Activated T-helper 1 cell treated with anti-CD3 and anti-CD28 coated beads, Interleukin-12 subunit alpha, Interleukin-12 subunit beta, Interleukin-2, Interleukin-4 antibody, amounts not matched to agents 30 ng/mL and 10 ng/mL and 1 ng/mL, durations not matched to agents 14 hours and 24 hours and 36 hours (primary cell): ENCODE measurements around the gene ARHGAP10. TPM values are rescaled to one million over a fixed set of nuclear protein-coding genes. Genes with fewer than 3 reads are reported as not detected.

Experiments
- DNase-seq: peaks from one replicate; pipeline ENCODE4 v3.0.0; 2021; ENCODE audit warnings: low spot score
- H3K27ac Mint-ChIP-seq: one replicate; pipeline ENCODE4 v1.8.0; 2021; ENCODE audit warnings: mild to moderate bottlenecking, mixed read lengths
- H3K27me3 Mint-ChIP-seq: one replicate; pipeline ENCODE4 v1.8.0; 2022; ENCODE audit warnings: mild to moderate bottlenecking, moderate library complexity, mixed read lengths; ENCODE audit not compliant: insufficient read depth
- H3K36me3 Mint-ChIP-seq: one replicate; pipeline ENCODE4 v1.8.0; 2021; ENCODE audit warnings: low read depth, mixed read lengths
- H3K4me1 Mint-ChIP-seq: one replicate; pipeline ENCODE4 v1.8.0; 2021; ENCODE audit warnings: low read depth, mixed read lengths
- H3K4me3 Mint-ChIP-seq: one replicate; pipeline ENCODE4 v1.8.0; 2021; ENCODE audit warnings: mild to moderate bottlenecking, moderate library complexity, mixed read lengths
- H3K9me3 Mint-ChIP-seq: one replicate; pipeline ENCODE4 v1.8.0; 2021; ENCODE audit warnings: mixed read lengths
- intact Hi-C: fragments of 100-400 bp; cut with micrococcal nuclease; formaldehyde crosslinking; loops from one replicate; pipeline ENCODE4 v1.15.1; 2024
- total RNA-seq: library from RNA; stranded (reverse); gene quantifications from 2 replicates; pipeline ENCODE4 v1.2.3, GENCODE V29; 2022

Gene ARHGAP10
- total RNA-seq, result 7.4 and 8.6 TPM in 2 replicates

GRCh38 chr4:147731580-147732517, at the start of gene ARHGAP10:
ARHGAP10 (plus strand) TSS chr4:147732088; CDS start chr4:147732302, 214 bp downstream.
- peak within 1 kb of the TSS; percentile 93 for H3K4me3 Mint-ChIP-seq
- peak; percentile 49 for DNase-seq
- intact Hi-C loops, result loop anchor here (1.0 to 5.0 kb wide), 9 partner anchors 23 to 710 kb away; partner anchors contain the start of genes NR3C2, PRMT9 and TMEM184C
- H3K36me3 Mint-ChIP-seq, result peaks cover 2% of the 10 kb centered on the region
- peaks cover 37% of the 10 kb centered on the region for H3K27me3 Mint-ChIP-seq
- H3K4me1 Mint-ChIP-seq, result peaks cover 45% of the 10 kb centered on the region
- no peaks in the 10 kb centered on the region for H3K9me3 Mint-ChIP-seq
- peak within 1 kb of the TSS; percentile 84 for H3K27ac Mint-ChIP-seq

- H3K27ac Mint-ChIP-seq, result peak overlapping the region; percentile 90
- H3K4me3 Mint-ChIP-seq, result peak overlapping the region; percentile 92
- peaks cover 30% of the 10 kb centered on the region for H3K4me1 Mint-ChIP-seq
- no peak for DNase-seq
- peaks cover 7% of the 10 kb centered on the region for H3K27me3 Mint-ChIP-seq
- H3K36me3 Mint-ChIP-seq, result peaks cover 9% of the 10 kb centered on the region
- no peaks in the 10 kb centered on the region for H3K9me3 Mint-ChIP-seq
- intact Hi-C loops, result loop anchor here (5.0 to 10.0 kb wide), 2 partner anchors 168 to 760 kb away; partner anchors contain the start of gene NR3C2
These were observed 49.1 kb upstream of the ARHGAP10 start for GRCh38 chr4:147682755-147683154.

GRCh38 chr4:147683188-147683591, 48.7 kb upstream of the ARHGAP10 start:
- peak overlapping the region; percentile 90 for H3K27ac Mint-ChIP-seq
- H3K27me3 Mint-ChIP-seq, result peaks cover 7% of the 10 kb centered on the region
- intact Hi-C loops, result loop anchor here (5.0 to 10.0 kb wide), 2 partner anchors 168 to 759 kb away; partner anchors contain the start of gene NR3C2
- H3K9me3 Mint-ChIP-seq, result no peaks in the 10 kb centered on the region
- DNase-seq, result no peak
- peak overlapping the region; percentile 92 for H3K4me3 Mint-ChIP-seq
- peaks cover 30% of the 10 kb centered on the region for H3K4me1 Mint-ChIP-seq
- peaks cover 9% of the 10 kb centered on the region for H3K36me3 Mint-ChIP-seq

GRCh38 chr4:147683717-147684700, 47.9 kb upstream of the ARHGAP10 start, which contains the start of gene PRMT9:
PRMT9 (minus strand) TSS chr4:147684163; CDS start chr4:147683987, 176 bp downstream.
- H3K27me3 Mint-ChIP-seq, result peaks cover 9% of the 10 kb centered on the region
- H3K36me3 Mint-ChIP-seq, result peaks cover 8% of the 10 kb centered on the region
- H3K9me3 Mint-ChIP-seq, result no peaks in the 10 kb centered on the region
- H3K4me1 Mint-ChIP-seq, result peaks cover 30% of the 10 kb centered on the region
- peak within 1 kb of the TSS; percentile 92 for H3K27ac Mint-ChIP-seq
- H3K4me3 Mint-ChIP-seq, result peak within 1 kb of the TSS; percentile 92
- intact Hi-C loops, result loop anchor here (1.0 to 10.0 kb wide), 7 partner anchors 25 to 758 kb away; partner anchors contain the start of genes ARHGAP10, NR3C2 and TMEM184C
- peak; percentile 85 for DNase-seq

- no peak for DNase-seq
- no peaks in the 10 kb centered on the region for H3K36me3 Mint-ChIP-seq
- H3K9me3 Mint-ChIP-seq, result no peaks in the 10 kb centered on the region
- no peak overlapping the region for H3K4me3 Mint-ChIP-seq
- H3K27ac Mint-ChIP-seq, result no peak overlapping the region
- peaks cover 23% of the 10 kb centered on the region for H3K27me3 Mint-ChIP-seq
- peaks cover 10% of the 10 kb centered on the region for H3K4me1 Mint-ChIP-seq
- intact Hi-C loops, result loop anchor here (10.0 kb wide), 1 partner anchor 174 kb away; no protein-coding TSS in a partner anchor
These were observed 42.8 kb upstream of the ARHGAP10 start for GRCh38 chr4:147689067-147689466.

GRCh38 chr4:147691820-147692219, 40.1 kb upstream of the ARHGAP10 start:
- H3K36me3 Mint-ChIP-seq, result no peaks in the 10 kb centered on the region
- no peaks in the 10 kb centered on the region for H3K9me3 Mint-ChIP-seq

GRCh38 chr4:147693218-147693617, 38.7 kb upstream of the ARHGAP10 start:
- H3K4me1 Mint-ChIP-seq, result no peaks in the 10 kb centered on the region
- peaks cover 21% of the 10 kb centered on the region for H3K27me3 Mint-ChIP-seq
- no peaks in the 10 kb centered on the region for H3K36me3 Mint-ChIP-seq
- no peak for DNase-seq
- intact Hi-C loops, result no loop called here
- no peak overlapping the region for H3K4me3 Mint-ChIP-seq
- no peak overlapping the region for H3K27ac Mint-ChIP-seq
- H3K9me3 Mint-ChIP-seq, result no peaks in the 10 kb centered on the region

More at GRCh38 chr4:147691820-147692219, 40.1 kb upstream of the ARHGAP10 start:
- Mint-ChIP-seq H3K27ac (no peak overlapping the region), H3K27me3 (peaks cover 21% of the 10 kb centered on the region), H3K4me3 (no peak overlapping the region), H3K4me1 (no peaks in the 10 kb centered on the region)
- intact Hi-C loops, result no loop called here
- no peak for DNase-seq

GRCh38 chr4:147696866-147697265, 35.0 kb upstream of the ARHGAP10 start:
- intact Hi-C loops, result no loop called here
- Mint-ChIP-seq H3K27me3 (peaks cover 20% of the 10 kb centered on the region), H3K9me3 (no peaks in the 10 kb centered on the region), H3K4me1 (no peaks in the 10 kb centered on the region), H3K36me3 (no peaks in the 10 kb centered on the region), H3K4me3 (no peak overlapping the region), H3K27ac (no peak overlapping the region)
- DNase-seq, result no peak

GRCh38 chr4:147704846-147705245, 27.0 kb upstream of the ARHGAP10 start:
- no peak overlapping the region for H3K27ac Mint-ChIP-seq
- no peaks in the 10 kb centered on the region for H3K36me3 Mint-ChIP-seq

GRCh38 chr4:147707892-147708672, 23.8 kb upstream of the ARHGAP10 start:
- intact Hi-C loops, result loop anchor here (1.0 to 2.0 kb wide), 4 partner anchors 23 to 189 kb away; partner anchors contain the start of gene PRMT9
- peak; percentile 17 for DNase-seq
- no peaks in the 10 kb centered on the region for H3K36me3 Mint-ChIP-seq
- H3K27me3 Mint-ChIP-seq, result peaks cover 4% of the 10 kb centered on the region
- H3K4me3 Mint-ChIP-seq, result no peak overlapping the region
- H3K4me1 Mint-ChIP-seq, result no peaks in the 10 kb centered on the region
- no peaks in the 10 kb centered on the region for H3K9me3 Mint-ChIP-seq
- H3K27ac Mint-ChIP-seq, result no peak overlapping the region

More at GRCh38 chr4:147704846-147705245, 27.0 kb upstream of the ARHGAP10 start:
- intact Hi-C loops, result no loop called here
- no peak overlapping the region for H3K4me3 Mint-ChIP-seq
- H3K27me3 Mint-ChIP-seq, result peaks cover 16% of the 10 kb centered on the region
- no peaks in the 10 kb centered on the region for H3K9me3 Mint-ChIP-seq
- no peak for DNase-seq
- no peaks in the 10 kb centered on the region for H3K4me1 Mint-ChIP-seq

- Mint-ChIP-seq H3K27ac (no peak overlapping the region), H3K27me3 (peaks cover 7% of the 10 kb centered on the region), H3K4me3 (no peak overlapping the region), H3K36me3 (no peaks in the 10 kb centered on the region), H3K9me3 (no peaks in the 10 kb centered on the region), H3K4me1 (no peaks in the 10 kb centered on the region)
- no peak for DNase-seq
- intact Hi-C loops, result loop anchor here (2.0 kb wide), 3 partner anchors 21 to 191 kb away; partner anchors contain the start of gene PRMT9
These were observed 21.9 kb upstream of the ARHGAP10 start for GRCh38 chr4:147709999-147710398.
